ENCODE measurements around the gene TRMT1. TPM values are rescaled to one million over a fixed set of nuclear protein-coding genes. Genes with fewer than 3 reads are reported as not detected.

The TRMT1 gene
- total RNA-seq, 4 donors from 2014 or later: 19.4 to 42.5 (median 29.0) TPM

GRCh38 chr19:13118424-13119193 lies 2.1 kb upstream of the TRMT1 start:
- WGBS, 2 donors: 0 to 1% methylated on average over 6 to 22 of the region's 57 CpGs
- H3K4me3 ChIP-seq: peak overlapping the region; percentile 90 to 99 (median 98)
- peak overlapping the region; percentile 77 to 90 (median 88) for H3K27ac ChIP-seq
- H3K4me1 ChIP-seq: peaks cover 33 to 60% (median 37%) of the 10 kb centered on the region in 3 donors
- no peaks in the 10 kb centered on the region for H3K9me3 ChIP-seq
- H3K27me3 ChIP-seq: no peaks in the 10 kb centered on the region
- TF ChIP-seq CTCF (IDR thresholded peaks at IDR 0.05) (no peak), POLR2A (IDR thresholded peaks at IDR 0.05) (no peak)
- H3K36me3 ChIP-seq: peaks cover 0 to 23% (median 0%) of the 10 kb centered on the region in 3 donors
- intact Hi-C loops (cut with DNase I): no loop called here
- DNase-seq: no peak

GRCh38 chr19:13117772-13118423 lies 1.4 kb upstream of the TRMT1 start, which contains the start of gene NACC1:
Gene NACC1, plus strand, starts transcription at chr19:13118264. Its CDS starts 16,944 bp downstream, at chr19:13135208.
- Histone ChIP-seq H3K4me1 (peaks cover 33 to 60% (median 37%) of the 10 kb centered on the region in 3 donors), H3K36me3 (peaks cover 0 to 30% (median 0%) of the 10 kb centered on the region in 3 donors), H3K4me3 (peak within 1 kb of the TSS; percentile 90 to 99 (median 98)), H3K9me3 (no peaks in the 10 kb centered on the region), H3K27ac (peak within 1 kb of the TSS; percentile 86 to 90 (median 90)), H3K27me3 (no peaks in the 10 kb centered on the region)
- intact Hi-C loops (cut with DNase I): no loop called here
- 5 to 10% methylated on average over 17 to 24 of the region's 65 CpGs for WGBS, 2 donors
- DNase-seq: no peak
- no peak for TF ChIP-seq CTCF (IDR thresholded peaks at IDR 0.05)
- no peak for TF ChIP-seq POLR2A (IDR thresholded peaks at IDR 0.05)

GRCh38 chr19:13117176-13117771 lies 734 bp upstream of the TRMT1 start:
- WGBS, 2 donors: 9 to 11% methylated on average over 17 to 20 of the region's 20 CpGs
- TF ChIP-seq POLR2A (IDR thresholded peaks at IDR 0.05) (no peak), CTCF (IDR thresholded peaks at IDR 0.05) (no peak)
- no peaks in the 10 kb centered on the region for H3K27me3 ChIP-seq
- DNase-seq: no peak
- H3K9me3 ChIP-seq: no peaks in the 10 kb centered on the region
- H3K36me3 ChIP-seq: peaks cover 0 to 36% (median 0%) of the 10 kb centered on the region in 3 donors
- peaks cover 33 to 60% (median 37%) of the 10 kb centered on the region in 3 donors for H3K4me1 ChIP-seq
- peak overlapping the region; percentile 79 to 99 (median 98) for H3K4me3 ChIP-seq
- peak overlapping the region; percentile 86 to 90 (median 88) for H3K27ac ChIP-seq
- intact Hi-C loops (cut with DNase I): no loop called here

- DNase-seq: no peak
- peak overlapping the region; percentile 86 to 90 (median 88) for H3K27ac ChIP-seq
- peaks cover 0 to 40% (median 0%) of the 10 kb centered on the region in 3 donors for H3K36me3 ChIP-seq
- no peak for TF ChIP-seq POLR2A (IDR thresholded peaks at IDR 0.05)
- no peak for TF ChIP-seq CTCF (IDR thresholded peaks at IDR 0.05)
- WGBS, 2 donors: 0% methylated on average over 5 of the region's 18 CpGs; no CpG with 5 or more reads in 1 of the 2 donors
- peak overlapping the region; percentile 79 to 99 (median 98) for H3K4me3 ChIP-seq
- H3K27me3 ChIP-seq: no peaks in the 10 kb centered on the region
- intact Hi-C loops (cut with DNase I): no loop called here
- peaks cover 33 to 53% (median 37%) of the 10 kb centered on the region in 3 donors for H3K4me1 ChIP-seq
- no peaks in the 10 kb centered on the region for H3K9me3 ChIP-seq
These were observed 631 bp downstream of the TRMT1 start for GRCh38 chr19:13115936-13116281.
